ENCODE results near the gene OAS2. TPM values are rescaled to one million over a fixed set of nuclear protein-coding genes. Genes with fewer than 3 reads are reported as not detected.

The OAS2 gene
- total and polyA plus RNA-seq, 2 experiments from 2014 or later, result 0.54 to 0.56 TPM

- Histone ChIP-seq H3K27ac (peak overlapping the region; percentile 41), H3K4me2 (ENCODE audit: unreplicated experiment) (peak overlapping the region; percentile 91)
- in situ Hi-C loops (cut with MboI), result no loop called here
These were observed 842 bp downstream of the OAS2 start for GRCh38 chr12:112979041-112979680.

GRCh38 chr12:112980491-112981158, 2.3 kb downstream of the OAS2 start:
- in situ Hi-C loops (cut with MboI), result no loop called here
- no peak for TF ChIP-seq EZH2 (IDR thresholded peaks at IDR 0.05; ENCODE audit: insufficient read depth, poor library complexity, severe bottlenecking)
- no peak for TF ChIP-seq EZH2phosphoT487 (IDR thresholded peaks at IDR 0.05; ENCODE audit: insufficient read depth, low read depth)
- Histone ChIP-seq H3K9me2 (ENCODE audit: insufficient read depth) (no peaks in the 10 kb centered on the region), H3K9me3 (ENCODE audit: low read depth) (no peaks in the 10 kb centered on the region), H3K27ac (no peak overlapping the region), H3K9ac (no peak overlapping the region), H3K4me3 (no peak overlapping the region), H3F3A (ENCODE audit: insufficient read depth) (no peaks in the 10 kb centered on the region), H3K36me3 (ENCODE audit: low read depth) (no peaks in the 10 kb centered on the region), H3K79me2 (ENCODE audit: insufficient read depth) (no peaks in the 10 kb centered on the region), H3K4me2 (ENCODE audit: unreplicated experiment) (no peak overlapping the region), H3K27me3 (replicated peaks; ENCODE audit: insufficient read depth) (no peaks in the 10 kb centered on the region), H4K20me1 (ENCODE audit: insufficient read depth) (no peaks in the 10 kb centered on the region), H2AFZ (no peak overlapping the region), H3K4me1 (ENCODE audit: insufficient read depth) (0 out of 2 replicates have a peak, but pooled peaks cover 3% of the 10 kb centered on the region)
- DNase-seq, result no peak
- WGBS, 2 experiments (ENCODE audit: low coverage in 1 of 2, low lambda C conversion rate in 2 of 2, missing lambda C conversion rate in 2 of 2), result 63 to 74% methylated on average over 4 of the region's 4 CpGs

More at GRCh38 chr12:112979041-112979680, 842 bp downstream of the OAS2 start:
- Histone ChIP-seq H3F3A (ENCODE audit: insufficient read depth) (no peaks in the 10 kb centered on the region), H3K79me2 (ENCODE audit: insufficient read depth) (no peaks in the 10 kb centered on the region), H3K9me2 (ENCODE audit: insufficient read depth) (no peaks in the 10 kb centered on the region), H4K20me1 (ENCODE audit: insufficient read depth) (no peaks in the 10 kb centered on the region), H3K9me3 (ENCODE audit: low read depth) (no peaks in the 10 kb centered on the region), H3K4me3 (peak overlapping the region; percentile 73), H3K36me3 (ENCODE audit: low read depth) (no peaks in the 10 kb centered on the region), H3K27me3 (replicated peaks; ENCODE audit: insufficient read depth) (no peaks in the 10 kb centered on the region), H2AFZ (peak overlapping the region; percentile 93), H3K4me1 (ENCODE audit: insufficient read depth) (0 out of 2 replicates have a peak, but pooled peaks cover 3% of the 10 kb centered on the region), H3K9ac (peak overlapping the region; percentile 72)
- TF ChIP-seq EZH2phosphoT487 (IDR thresholded peaks at IDR 0.05; ENCODE audit: insufficient read depth, low read depth) (no peak), EZH2 (IDR thresholded peaks at IDR 0.05; ENCODE audit: insufficient read depth, poor library complexity, severe bottlenecking) (no peak)
- DNase-seq, result no peak
- WGBS, 2 experiments (ENCODE audit: low coverage in 1 of 2, low lambda C conversion rate in 2 of 2, missing lambda C conversion rate in 2 of 2), result 51 to 53% methylated on average over 6 of the region's 6 CpGs

GRCh38 chr12:112985642-112986290, 7.4 kb downstream of the OAS2 start:
- no peaks in the 10 kb centered on the region for H3K4me1 ChIP-seq (ENCODE audit: insufficient read depth)
- no peaks in the 10 kb centered on the region for H3K9me2 ChIP-seq (ENCODE audit: insufficient read depth)
- no peak overlapping the region for H3K4me2 ChIP-seq (ENCODE audit: unreplicated experiment)
- H3K9me3 ChIP-seq (ENCODE audit: low read depth), result no peaks in the 10 kb centered on the region
- H3K36me3 ChIP-seq (ENCODE audit: low read depth), result no peaks in the 10 kb centered on the region
- TF ChIP-seq EZH2phosphoT487 (IDR thresholded peaks at IDR 0.05; ENCODE audit: insufficient read depth, low read depth) (no peak), EZH2 (IDR thresholded peaks at IDR 0.05; ENCODE audit: insufficient read depth, poor library complexity, severe bottlenecking) (no peak)
- H3K9ac ChIP-seq, result no peak overlapping the region
- no peak overlapping the region for H3K4me3 ChIP-seq
- H4K20me1 ChIP-seq (ENCODE audit: insufficient read depth), result no peaks in the 10 kb centered on the region
- in situ Hi-C loops (cut with MboI), result no loop called here
- H2AFZ ChIP-seq, result no peak overlapping the region
- DNase-seq, result no peak
- H3K27ac ChIP-seq, result no peak overlapping the region
- H3K27me3 ChIP-seq (replicated peaks; ENCODE audit: insufficient read depth), result no peaks in the 10 kb centered on the region
- H3K79me2 ChIP-seq (ENCODE audit: insufficient read depth), result no peaks in the 10 kb centered on the region
- WGBS, 2 experiments (ENCODE audit: low coverage in 1 of 2, low lambda C conversion rate in 2 of 2, missing lambda C conversion rate in 2 of 2), result 93% methylated on average over 1 of the region's 1 CpG
- no peaks in the 10 kb centered on the region for H3F3A ChIP-seq (ENCODE audit: insufficient read depth)

- Histone ChIP-seq H3K4me3 (no peak overlapping the region), H3K4me1 (ENCODE audit: insufficient read depth) (no peaks in the 10 kb centered on the region), H3K36me3 (ENCODE audit: low read depth) (no peaks in the 10 kb centered on the region), H3K9me2 (ENCODE audit: insufficient read depth) (no peaks in the 10 kb centered on the region), H4K20me1 (ENCODE audit: insufficient read depth) (no peaks in the 10 kb centered on the region), H3K9ac (no peak overlapping the region), H3K27ac (no peak overlapping the region), H3K4me2 (ENCODE audit: unreplicated experiment) (no peak overlapping the region), H3K9me3 (ENCODE audit: low read depth) (no peaks in the 10 kb centered on the region), H2AFZ (no peak overlapping the region), H3F3A (ENCODE audit: insufficient read depth) (no peaks in the 10 kb centered on the region), H3K79me2 (ENCODE audit: insufficient read depth) (no peaks in the 10 kb centered on the region), H3K27me3 (replicated peaks; ENCODE audit: insufficient read depth) (no peaks in the 10 kb centered on the region)
- no peak for TF ChIP-seq EZH2 (IDR thresholded peaks at IDR 0.05; ENCODE audit: insufficient read depth, poor library complexity, severe bottlenecking)
- TF ChIP-seq EZH2phosphoT487 (IDR thresholded peaks at IDR 0.05; ENCODE audit: insufficient read depth, low read depth), result no peak
- 73 to 81% methylated on average over 6 to 7 of the region's 7 CpGs for WGBS, 2 experiments (ENCODE audit: low coverage in 1 of 2, low lambda C conversion rate in 2 of 2, missing lambda C conversion rate in 2 of 2)
- in situ Hi-C loops (cut with MboI), result no loop called here
- DNase-seq, result no peak
These were observed 8.0 kb downstream of the OAS2 start for GRCh38 chr12:112986291-112986800.
